ENCODE measurements around the gene SMARCAL1. TPM values are rescaled to one million over a fixed set of nuclear protein-coding genes. Genes with fewer than 3 reads are reported as not detected.

The SMARCAL1 gene
- total and polyA plus RNA-seq, 9 of the 15 experiments (the other 6 are each of a cell fraction or from before 2014, with no cell fraction given) = 8.2 to 27.9 (median 12.4) TPM

- 0% methylated on average over 6 of the region's 6 CpGs for WGBS (ENCODE audit: insufficient coverage, low coverage, missing lambda C conversion rate)
- Histone ChIP-seq H3K9ac (ENCODE audit: insufficient read depth in 1 of 2, low read depth in 2 of 2, low read length in 2 of 2) (peak overlapping the region; percentile 95 to 97; a peak in 3 of 4 replicates), H4K20me1 (replicated peaks; ENCODE audit: control insufficient read depth, insufficient read depth, low read length) (peaks cover 38% of the 10 kb centered on the region), H3K36me3 (ENCODE audit: control insufficient read depth, insufficient read depth, low read length) (peaks cover 59% of the 10 kb centered on the region), H3K4me3 (peak overlapping the region; percentile 83), H3K9me3 (replicated peaks; ENCODE audit: control insufficient read depth, insufficient read depth, low read depth, low read length) (no peaks in the 10 kb centered on the region), H3K4me1 (replicated peaks in 1 of 2; ENCODE audit: control insufficient read depth in 2 of 2, insufficient read depth in 2 of 2, low read length in 2 of 2) (peaks cover 0 to 2% of the 10 kb centered on the region in 2 experiments; a peak in 3 of 5 replicates), H3K4me2 (ENCODE audit: insufficient read depth, low read length) (peak overlapping the region; percentile 95), H3K9me1 (ENCODE audit: control insufficient read depth, insufficient read depth, low read length) (peaks cover 10% of the 10 kb centered on the region), H3K79me2 (ENCODE audit: control insufficient read depth, insufficient read depth, low read length) (peaks cover 69% of the 10 kb centered on the region), H2AFZ (ENCODE audit: low read depth, low read length) (no peak overlapping the region), H3K27ac (ENCODE audit: extremely low read depth, low read depth, low read length) (peak overlapping the region; percentile 86), H3K27me3 (ENCODE audit: control insufficient read depth in 2 of 2, insufficient read depth in 2 of 2, low read length in 2 of 2) (no peaks in the 10 kb centered on the region)
- no peak for DNase-seq (ENCODE audit: extremely low read depth in 1 of 4, low spot score in 3 of 4)
- intact Hi-C loops (cut with micrococcal nuclease) = loop anchor here (2.0 kb wide), 1 partner anchor 83 kb away; no protein-coding TSS in a partner anchor
- no TSS peak for BruUV-seq (replicated peaks)
- in situ Hi-C loops (cut with MboI) = no loop called here
- POLR2A ChIA-PET = interaction anchor here (0.6 to 1.4 kb wide), 2 partner anchors 10 to 87 kb away, joined by 3 to 5 read pairs; partner anchors contain the start of gene SMARCAL1
- FAIRE-seq = no peak
- 0 out of 3 replicates have a peak, but pooled peaks have one; percentile 10 for ATAC-seq
- CTCF ChIA-PET (ENCODE audit: low intra/inter-chr PET ratio) = no interaction called here
- TF ChIP-seq ZNF699 (CRISPR knock-in tag; IDR thresholded peaks at IDR 0.05; ENCODE audit: insufficient replicate concordance) (no peak), TARDBP (IDR thresholded peaks at IDR 0.05) (no peak), HES1 (IDR thresholded peaks at IDR 0.05; ENCODE audit: low read depth) (no peak), VEZF1 (CRISPR knock-in tag; IDR thresholded peaks at IDR 0.05) (no peak), RERE (CRISPR knock-in tag; IDR thresholded peaks at IDR 0.05; ENCODE audit: borderline replicate concordance) (no peak), HDAC6 (IDR thresholded peaks at IDR 0.05; ENCODE audit: low read depth, low read length) (no peak), ZNF77 (CRISPR knock-in tag; IDR thresholded peaks at IDR 0.05) (no peak), STAT5B (CRISPR knock-in tag; IDR thresholded peaks at IDR 0.05) (no peak), AFF4 (CRISPR knock-in tag; IDR thresholded peaks at IDR 0.05) (0 out of 2 replicates have a peak, but pooled peaks have one; percentile 39), KDM2B (CRISPR knock-in tag; IDR thresholded peaks at IDR 0.05) (no peak)
Observed at GRCh38 chr2:216499641-216500218, 87.4 kb downstream of the SMARCAL1 start.

All from K562 (cell line).